Superior temporal gyrus (tissue), 1 donor: ENCODE results near the gene ARHGEF28.

Source experiments
- DNase-seq: peaks from one replicate; pipeline ENCODE4 v3.0.0-alpha.2; 2016; ENCODE audit errors: extremely low spot score

The ARHGEF28 gene

GRCh38 chr5:73654171-73654811, 28.3 kb downstream of the ARHGEF28 start:
- no peak for DNase-seq

DNA sequence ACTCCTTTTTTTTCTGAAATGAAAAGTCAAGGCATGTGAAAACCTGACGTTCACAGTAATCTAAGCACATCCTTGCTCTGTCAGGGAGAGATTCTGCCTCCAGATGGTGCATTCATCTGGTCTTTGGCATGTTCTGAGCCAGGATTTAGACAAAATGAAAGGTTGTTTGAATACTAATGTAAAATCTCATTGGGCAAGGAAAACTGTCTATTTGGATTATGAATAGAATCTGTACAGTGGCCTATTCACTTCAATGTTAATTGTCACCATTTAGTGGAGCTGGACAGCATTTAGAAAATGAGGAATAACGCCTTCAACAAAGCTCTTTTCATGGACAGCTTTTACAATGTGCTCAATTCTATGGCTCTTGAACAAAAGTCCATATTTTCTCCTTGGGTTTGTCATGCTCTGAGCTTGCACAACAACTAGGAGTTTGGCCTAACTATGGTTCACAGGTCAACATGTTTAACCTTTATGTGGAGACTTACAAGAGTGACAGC, 28.9 kb downstream of the ARHGEF28 start:
- DNase-seq: peak; percentile 86

DNA sequence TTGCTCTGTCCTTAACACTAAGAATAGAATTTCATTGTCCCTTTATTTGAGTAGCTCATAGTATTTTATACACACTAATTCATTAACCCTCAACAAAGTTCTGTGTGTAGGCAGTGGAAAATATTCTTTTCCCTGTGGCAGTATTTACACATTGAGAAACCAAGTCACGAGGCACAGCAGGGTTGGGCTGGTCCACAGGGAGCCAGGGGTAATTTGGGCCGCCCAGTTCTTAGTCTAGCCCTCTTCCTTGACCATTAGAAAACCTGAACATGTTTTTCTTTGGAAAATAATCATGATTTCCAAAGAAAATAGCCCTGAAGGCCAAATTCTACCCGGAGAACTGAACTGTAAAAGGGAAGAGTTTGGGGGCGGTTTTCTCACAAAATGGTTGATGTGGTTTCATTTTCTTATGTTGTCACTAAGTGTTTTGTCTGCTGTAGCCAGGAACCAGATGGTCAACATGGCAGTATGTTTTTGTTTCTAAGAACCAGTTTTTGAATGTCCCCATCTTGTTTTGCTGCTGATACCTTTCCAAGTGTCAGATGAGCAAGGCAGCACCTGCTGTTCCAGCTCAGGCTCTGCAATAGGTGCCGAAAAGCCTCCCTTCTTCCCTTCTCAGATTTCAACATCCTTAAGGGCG, 29.6 kb downstream of the ARHGEF28 start:
- no peak for DNase-seq

- no peak for DNase-seq
Measured at GRCh38 chr5:73661753-73662152, 35.8 kb downstream of the ARHGEF28 start.

DNA sequence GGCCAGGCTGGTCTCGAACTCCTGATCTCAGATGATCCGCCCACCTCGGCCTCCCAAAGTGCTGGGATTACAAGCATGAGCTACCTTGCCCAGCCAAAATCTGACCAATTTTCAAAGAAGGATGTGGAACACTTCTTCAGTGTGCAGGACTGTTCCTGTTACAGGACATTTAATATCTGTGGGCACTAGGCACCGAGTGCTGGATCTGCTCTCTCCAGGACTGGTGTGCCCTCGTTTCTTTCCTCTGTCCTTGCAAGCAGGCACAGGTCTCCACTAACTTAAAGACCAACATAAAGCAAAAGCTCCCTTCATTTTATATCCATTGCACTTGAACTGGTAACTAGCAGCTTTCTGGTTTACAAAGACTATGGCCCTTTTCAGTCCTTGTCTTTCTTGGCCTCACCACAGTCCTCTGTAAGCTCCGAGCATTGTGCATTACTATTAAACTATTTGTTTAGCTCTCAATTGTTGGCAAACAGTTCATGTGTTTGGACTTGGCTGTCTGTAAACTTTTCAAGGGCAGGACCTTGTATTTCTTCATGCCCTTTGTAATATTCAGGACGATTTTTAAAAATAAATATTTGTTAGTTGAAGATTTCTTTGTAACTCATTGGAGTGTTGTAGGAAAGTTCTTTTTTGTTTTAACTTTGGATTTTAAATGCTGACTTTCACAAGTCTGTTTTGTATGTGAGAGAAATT, 37.3 kb downstream of the ARHGEF28 start:
- no peak for DNase-seq

DNA sequence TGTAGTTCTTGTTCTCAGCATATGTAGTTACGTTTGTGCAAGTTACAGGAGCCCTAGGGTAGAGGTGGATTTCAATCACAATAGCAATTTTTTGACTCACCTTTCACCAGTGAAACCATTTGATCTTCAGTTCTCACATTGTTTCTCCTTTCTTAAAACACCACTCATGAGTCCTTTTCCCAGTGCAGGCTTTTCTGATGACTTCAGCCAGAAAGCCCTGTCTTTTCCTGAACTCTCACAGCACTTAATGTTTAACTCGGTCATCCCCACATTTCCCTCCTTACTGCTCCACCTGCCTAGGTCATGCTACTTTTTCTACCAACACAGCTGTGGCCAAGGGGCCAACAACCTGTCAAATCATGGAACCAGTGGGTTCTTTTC, 37.9 kb downstream of the ARHGEF28 start:
- no peak for DNase-seq

DNA sequence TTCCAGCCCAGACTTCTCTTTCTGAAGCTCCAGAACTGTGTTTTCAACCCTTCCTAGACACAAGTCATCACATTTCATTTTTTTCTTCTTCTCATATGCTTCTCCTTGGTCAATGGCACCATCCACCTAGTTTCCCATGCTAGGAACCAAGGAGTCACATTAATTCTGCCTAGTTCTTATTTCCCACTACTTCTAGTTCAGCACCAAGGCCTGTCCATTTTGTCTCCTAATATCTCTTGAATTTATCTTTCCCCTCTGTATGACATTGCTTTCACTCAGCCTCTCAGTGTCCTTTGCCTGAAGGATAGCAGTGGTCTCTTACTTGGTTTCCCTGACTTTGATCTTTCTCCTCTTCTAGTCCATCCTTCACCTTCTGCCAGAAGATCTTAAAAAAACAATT, 38.8 kb downstream of the ARHGEF28 start:
- DNase-seq: no peak

- DNase-seq: no peak
Measured at GRCh38 chr5:73666891-73667290, 40.9 kb downstream of the ARHGEF28 start.

DNA sequence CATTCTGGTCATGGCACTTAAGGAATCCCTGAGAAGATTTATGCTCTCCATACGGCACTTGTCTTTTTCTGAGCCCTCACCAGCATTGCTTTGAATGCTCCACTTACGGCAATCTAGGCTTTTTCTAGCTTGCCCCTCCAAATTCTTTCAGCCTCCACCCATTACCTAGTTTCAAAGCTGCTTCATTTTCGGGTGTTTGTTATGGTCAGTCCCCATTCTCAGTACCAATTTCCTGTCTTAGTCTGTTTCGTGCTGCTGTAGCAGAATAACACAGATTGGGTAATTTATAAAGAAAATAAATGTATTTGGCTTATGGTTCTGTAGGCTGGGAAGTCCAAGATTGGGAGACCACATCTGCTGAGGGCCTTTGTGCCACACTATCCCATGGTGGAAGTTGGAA, 42.0 kb downstream of the ARHGEF28 start:
- DNase-seq: no peak

DNA sequence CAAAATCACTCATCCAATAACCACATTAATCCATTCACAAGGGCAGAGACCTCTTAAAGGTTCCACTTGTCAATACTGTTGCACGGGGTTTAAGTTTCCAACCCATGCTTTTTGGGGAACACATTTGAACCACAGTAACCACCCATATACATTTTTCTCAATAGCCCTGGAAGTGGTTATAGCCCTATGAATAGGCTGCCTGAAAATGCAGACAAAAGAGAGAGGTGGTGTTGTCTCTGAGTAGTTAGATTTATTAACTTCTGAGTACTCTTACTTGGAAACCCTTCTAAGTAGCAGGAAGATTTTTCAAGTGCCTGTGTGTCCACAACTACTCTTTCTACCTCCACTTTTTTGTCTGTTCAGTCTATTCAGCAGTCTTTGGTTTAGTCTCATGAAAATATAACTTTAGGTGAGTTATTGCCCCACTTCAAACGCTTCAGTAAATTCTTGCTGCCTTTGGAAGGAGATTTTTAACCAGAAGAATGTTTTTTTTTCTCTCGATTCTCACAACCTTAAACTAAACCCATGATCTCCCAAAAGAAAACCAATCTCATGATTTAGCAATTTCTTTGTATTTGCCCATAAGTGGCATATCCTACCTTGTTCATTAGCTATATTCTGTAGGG, 42.6 kb downstream of the ARHGEF28 start:
- no peak for DNase-seq

GRCh38 chr5:73670731-73671130, 44.7 kb downstream of the ARHGEF28 start:
- DNase-seq: no peak

GRCh38 chr5:73672132-73672531, 46.1 kb downstream of the ARHGEF28 start:
- DNase-seq: no peak

DNA sequence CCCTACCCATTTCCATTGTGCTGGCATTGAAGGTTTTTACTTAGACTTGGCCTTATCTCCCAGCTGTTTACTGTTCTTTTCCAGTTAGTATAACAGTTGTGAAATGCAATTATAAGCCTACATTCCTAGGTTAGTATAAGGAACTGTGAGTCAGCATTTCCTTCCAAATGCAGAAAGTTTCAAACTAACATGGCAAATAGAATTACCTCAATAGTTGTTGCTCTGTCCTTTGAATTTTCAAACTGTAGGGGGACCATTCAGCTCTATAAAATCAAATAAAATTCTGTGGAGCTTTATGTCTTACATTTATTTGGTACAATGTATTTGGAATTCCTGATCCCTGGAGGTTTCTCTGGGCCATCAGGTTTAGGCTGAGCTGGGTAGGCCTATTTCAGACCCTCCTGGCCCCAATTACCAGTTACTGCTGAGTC, 47.2 kb downstream of the ARHGEF28 start:
- DNase-seq: no peak

GRCh38 chr5:73674669-73675004, 48.6 kb downstream of the ARHGEF28 start:
- no peak for DNase-seq

DNA sequence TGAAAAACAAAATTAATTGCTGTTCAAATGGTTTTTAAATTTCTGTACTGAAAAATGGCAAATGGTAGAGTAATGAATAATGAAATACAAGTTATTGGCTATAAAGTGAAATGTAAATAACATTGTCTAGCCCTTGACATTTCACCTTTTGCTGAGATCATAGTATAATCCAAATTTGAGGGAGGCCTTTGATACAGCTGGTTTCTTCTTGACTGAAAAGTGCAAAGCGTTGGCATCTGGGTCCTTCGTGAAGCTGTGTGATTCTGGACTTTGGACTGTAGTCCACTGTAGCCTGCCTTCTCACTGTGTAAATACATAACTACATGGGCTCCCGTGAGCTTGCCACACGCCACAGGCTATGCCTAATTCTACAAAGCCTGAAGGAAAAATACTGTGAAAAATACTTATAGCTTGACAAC, 52.3 kb downstream of the ARHGEF28 start:
- no peak for DNase-seq

GRCh38 chr5:73678807-73679206, 52.8 kb downstream of the ARHGEF28 start:
- DNase-seq: no peak

DNA sequence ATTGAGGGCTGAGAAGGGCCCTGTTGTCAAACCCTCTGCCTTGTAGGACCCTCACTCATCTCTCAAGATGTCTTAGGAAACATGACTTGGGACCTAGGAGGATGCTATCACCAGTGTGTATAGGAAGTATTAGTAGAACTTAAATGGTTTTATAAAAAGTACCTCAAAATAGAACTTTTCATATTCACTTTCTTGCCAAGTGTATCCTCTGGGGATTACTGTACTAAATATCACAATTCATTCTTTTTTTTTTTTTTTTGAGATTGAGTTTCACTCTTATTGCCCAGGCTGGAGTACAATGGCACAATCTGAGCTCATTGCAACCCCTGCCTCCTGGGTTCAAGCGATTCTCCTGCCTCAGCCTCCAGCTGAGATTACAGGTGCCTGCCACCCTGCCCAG, 56.2 kb downstream of the ARHGEF28 start:
- no peak for DNase-seq

- DNase-seq: no peak
Measured at GRCh38 chr5:73684691-73685090, 58.7 kb downstream of the ARHGEF28 start.

DNA sequence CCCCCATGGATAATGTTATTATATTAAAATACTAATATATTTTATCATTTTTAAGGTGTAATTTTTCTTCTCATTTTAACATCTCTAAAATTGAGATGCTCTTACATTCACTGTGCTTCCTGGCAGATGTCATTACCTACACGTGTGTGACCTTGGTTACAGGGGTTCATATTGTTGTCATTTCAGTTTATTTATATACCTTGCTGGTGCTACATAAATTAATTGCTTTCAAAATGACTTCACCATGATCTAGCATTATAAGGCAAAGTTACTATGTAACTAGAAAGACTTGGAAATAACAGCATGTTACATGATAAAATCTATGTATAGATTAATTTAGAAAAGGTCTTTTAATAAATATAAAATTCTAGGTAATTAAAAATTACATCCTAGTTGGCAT, 60.9 kb downstream of the ARHGEF28 start:
- no peak for DNase-seq

- DNase-seq: no peak
Measured at GRCh38 chr5:73687357-73687756, 61.4 kb downstream of the ARHGEF28 start.

DNA sequence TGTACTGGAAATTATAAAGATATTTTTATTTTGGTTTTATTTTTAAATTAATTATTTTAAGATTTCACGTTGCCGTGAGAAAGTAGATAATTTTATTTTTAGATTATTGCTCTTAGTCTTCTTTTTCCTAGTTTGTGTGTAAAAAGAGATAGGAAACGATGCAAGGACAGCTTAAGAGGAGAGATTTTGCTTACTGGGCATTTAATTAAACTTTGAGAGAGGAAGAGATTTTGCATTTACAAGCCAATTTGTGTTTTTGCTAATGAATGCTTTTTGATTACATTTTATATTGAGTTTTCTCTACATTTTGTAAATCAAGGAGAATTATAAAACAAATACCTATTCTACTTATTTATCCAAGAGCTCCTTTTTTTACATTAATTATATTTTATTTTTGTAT, 64.0 kb downstream of the ARHGEF28 start:
- no peak for DNase-seq

DNA sequence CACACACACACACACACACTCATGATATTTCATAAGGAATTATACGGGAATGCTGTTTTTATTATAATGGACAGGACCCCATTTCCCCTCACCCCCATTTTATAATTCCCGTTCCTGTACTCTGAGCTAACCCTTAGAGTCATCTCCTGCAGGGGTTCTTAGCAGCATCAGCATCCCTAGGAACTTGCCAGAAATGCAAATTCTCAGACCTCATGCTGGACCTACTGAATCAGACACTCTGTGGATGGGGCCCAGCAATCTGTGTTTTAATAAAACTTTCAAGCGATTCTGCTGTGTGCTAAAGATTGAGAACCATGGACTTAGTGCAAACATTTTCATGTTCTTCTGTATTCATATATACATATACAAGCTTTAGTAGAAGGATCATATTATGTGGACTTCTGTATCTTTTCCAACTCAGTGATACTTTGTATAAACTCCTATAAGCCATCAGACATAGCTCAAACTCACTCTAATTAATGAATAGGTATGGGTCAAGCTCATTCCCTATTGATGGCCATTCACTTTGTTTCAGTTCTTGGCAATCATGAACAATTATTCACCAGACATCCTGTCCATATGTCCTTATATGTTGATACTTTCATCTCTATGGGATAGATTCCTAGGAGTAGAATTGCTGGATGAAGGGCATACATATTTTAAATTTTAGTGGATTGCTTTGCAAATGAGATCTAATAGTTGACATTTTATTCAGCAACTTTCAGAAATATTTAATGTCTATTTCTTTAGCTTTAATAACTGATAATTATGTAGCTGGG, 65.5 kb downstream of the ARHGEF28 start:
- no peak for DNase-seq
